SKM-1 treated with dmso at 0.1 percent for 144 hours (cell line): ENCODE data around the gene TBCD.

Experiments used
- DNase-seq: peaks from one replicate; lab custom pipeline; 2025; ENCODE audit not compliant: unreplicated experiment; lab: John Stamatoyannopoulos, UW

The TBCD gene

GRCh38 chr17:82883419-82884031 is 131.7 kb downstream of the TBCD start:
- DNase-seq, result no peak

- DNase-seq, result no peak
These were observed 132.6 kb downstream of the TBCD start for GRCh38 chr17:82884341-82884969.

- no peak for DNase-seq
These were observed 133.1 kb downstream of the TBCD start for GRCh38 chr17:82884970-82885353.

- peak; percentile 39 for DNase-seq
These were observed 135.6 kb downstream of the TBCD start for GRCh38 chr17:82887255-82888164.

GRCh38 chr17:82888583-82889495 is 137.0 kb downstream of the TBCD start:
- no peak for DNase-seq

GRCh38 chr17:82889496-82890338 is 137.9 kb downstream of the TBCD start:
- no peak for DNase-seq

GRCh38 chr17:82890339-82890730 is 138.5 kb downstream of the TBCD start:
- DNase-seq, result no peak

- no peak for DNase-seq
These were observed 139.2 kb downstream of the TBCD start for GRCh38 chr17:82890926-82891678.

- DNase-seq, result no peak
These were observed 140.0 kb downstream of the TBCD start for GRCh38 chr17:82891911-82892310.

GRCh38 chr17:82892899-82893565 is 141.2 kb downstream of the TBCD start:
- DNase-seq, result no peak

GRCh38 chr17:82893779-82894178 is 141.9 kb downstream of the TBCD start:
- DNase-seq, result no peak

- DNase-seq, result no peak
These were observed 142.5 kb downstream of the TBCD start for GRCh38 chr17:82894389-82894788.

- no peak for DNase-seq
These were observed 143.2 kb downstream of the TBCD start for GRCh38 chr17:82895087-82895486.

- no peak for DNase-seq
These were observed 144.5 kb downstream of the TBCD start for GRCh38 chr17:82896071-82897000.

GRCh38 chr17:82897514-82898249 is 145.8 kb downstream of the TBCD start:
- no peak for DNase-seq

- DNase-seq, result no peak
These were observed 147.2 kb downstream of the TBCD start for GRCh38 chr17:82898976-82899514.

GRCh38 chr17:82899941-82900340 is 148.1 kb downstream of the TBCD start:
- DNase-seq, result no peak
